Glutamatergic neuron (in vitro differentiated cells): ENCODE measurements around the gene WDR33. TPM values are rescaled to one million over a fixed set of nuclear protein-coding genes. Genes with fewer than 3 reads are reported as not detected.
"Not testable (repeated sequence)": the region's sequence is repeated elsewhere in the genome, so short reads cannot be mapped to it uniquely, and the experiment has no call there.

Experiments used
- DNase-seq: peaks from one replicate; pipeline ENCODE4 v3.0.0; 2022
- H3K27ac Mint-ChIP-seq: one replicate; pipeline ENCODE4 v1.8.0; 2020; ENCODE audit warnings: mild to moderate bottlenecking, mixed read lengths, inconsistent platforms; ENCODE audit not compliant: unreplicated experiment
- H3K27me3 Mint-ChIP-seq: one replicate; pipeline ENCODE4 v1.8.0; 2020; ENCODE audit warnings: mild to moderate bottlenecking, moderate library complexity, mixed read lengths, inconsistent platforms; ENCODE audit not compliant: unreplicated experiment
- H3K36me3 Mint-ChIP-seq: one replicate; pipeline ENCODE4 v1.8.0; 2020; ENCODE audit warnings: mild to moderate bottlenecking, mixed read lengths, inconsistent platforms; ENCODE audit not compliant: unreplicated experiment
- H3K4me1 Mint-ChIP-seq: one replicate; pipeline ENCODE4 v1.8.0; 2020; ENCODE audit warnings: mild to moderate bottlenecking, low read depth, mixed read lengths, inconsistent platforms; ENCODE audit not compliant: unreplicated experiment
- H3K4me3 Mint-ChIP-seq: one replicate; pipeline ENCODE4 v1.8.0; 2020; ENCODE audit warnings: mild to moderate bottlenecking, mixed read lengths, inconsistent platforms; ENCODE audit not compliant: unreplicated experiment
- H3K9me3 Mint-ChIP-seq: one replicate; pipeline ENCODE4 v1.8.0; 2020; ENCODE audit warnings: mild to moderate bottlenecking, moderate library complexity, mixed read lengths, inconsistent platforms; ENCODE audit not compliant: unreplicated experiment
- CTCF ChIP-seq: fragments of 200-600 bp; sonication (generic); IDR thresholded peaks from one replicate; pipeline ENCODE4 v1.5.0; 2021; ENCODE audit not compliant: partially characterized antibody, unreplicated experiment
- total RNA-seq: library from RNA; stranded (reverse); fragmentation: NEBNext Ultra II Directional; extraction: Animal tissue kit (Norgen Biotek cat#: 25700); gene quantifications from one replicate; pipeline ENCODE4 v1.2.1, GENCODE V29; 2021; ENCODE audit not compliant: unreplicated experiment

WDR33 gene
- total RNA-seq, 1 donor from 2014 or later = 54.5 TPM

- no peaks in the 10 kb centered on the region for H3K9me3 Mint-ChIP-seq
- H3K27ac Mint-ChIP-seq = no peak overlapping the region
- H3K27me3 Mint-ChIP-seq = no peaks in the 10 kb centered on the region
- H3K4me3 Mint-ChIP-seq = no peak overlapping the region
- H3K4me1 Mint-ChIP-seq = peaks cover 8% of the 10 kb centered on the region
- no peaks in the 10 kb centered on the region for H3K36me3 Mint-ChIP-seq
- no peak for DNase-seq
- no peak for TF ChIP-seq CTCF
These were observed 34.7 kb downstream of the WDR33 start for GRCh38 chr2:127776122-127776780.

- Mint-ChIP-seq H3K36me3 (no peaks in the 10 kb centered on the region), H3K27me3 (no peaks in the 10 kb centered on the region), H3K9me3 (no peaks in the 10 kb centered on the region), H3K27ac (no peak overlapping the region), H3K4me3 (no peak overlapping the region), H3K4me1 (peaks cover 8% of the 10 kb centered on the region)
- no peak for DNase-seq
- no peak for TF ChIP-seq CTCF
These were observed 39.2 kb downstream of the WDR33 start for GRCh38 chr2:127771756-127772155.

GRCh38 chr2:127770973-127771735 lies 39.8 kb downstream of the WDR33 start:
- H3K27me3 Mint-ChIP-seq = no peaks in the 10 kb centered on the region
- H3K4me3 Mint-ChIP-seq = no peak overlapping the region
- peaks cover 6% of the 10 kb centered on the region for H3K4me1 Mint-ChIP-seq
- H3K27ac Mint-ChIP-seq = no peak overlapping the region
- no peaks in the 10 kb centered on the region for H3K9me3 Mint-ChIP-seq
- no peak for TF ChIP-seq CTCF
- no peak for DNase-seq
- H3K36me3 Mint-ChIP-seq = no peaks in the 10 kb centered on the region

- DNase-seq, H3K27me3 Mint-ChIP-seq, H3K4me1 Mint-ChIP-seq, H3K27ac Mint-ChIP-seq, H3K9me3 Mint-ChIP-seq, H3K4me3 Mint-ChIP-seq, H3K36me3 Mint-ChIP-seq: not testable (repeated sequence)
These were observed 40.4 kb downstream of the WDR33 start for GRCh38 chr2:127770534-127770933.

- Mint-ChIP-seq H3K4me3 (no peak overlapping the region), H3K4me1 (peaks cover 3% of the 10 kb centered on the region), H3K36me3 (no peaks in the 10 kb centered on the region), H3K9me3 (no peaks in the 10 kb centered on the region), H3K27ac (no peak overlapping the region), H3K27me3 (no peaks in the 10 kb centered on the region)
- no peak for TF ChIP-seq CTCF
- DNase-seq = no peak
These were observed 41.4 kb downstream of the WDR33 start for GRCh38 chr2:127769587-127769986.
